ENCODE measurements around the gene CFAP97D2.
"Not testable (repeated sequence)": the region's sequence is repeated elsewhere in the genome, so short reads cannot be mapped to it uniquely, and the experiment has no call there.

CFAP97D2 gene

GRCh38 chr13:114185182-114185971, 6.3 kb downstream of the CFAP97D2 start:
- FAIRE-seq: no peak
- no peak for DNase-seq (ENCODE audit: insufficient read length, low spot score)
- TF ChIP-seq POLR2A (IDR thresholded peaks at IDR 0.05; ENCODE audit: low read depth, low read length): no peak

GRCh38 chr13:114194853-114195252, 15.8 kb downstream of the CFAP97D2 start:
- FAIRE-seq: no peak
- no peak for TF ChIP-seq POLR2A (IDR thresholded peaks at IDR 0.05; ENCODE audit: low read depth, low read length)
- no peak for DNase-seq (ENCODE audit: insufficient read length, low spot score)

GRCh38 chr13:114196629-114197028, 17.6 kb downstream of the CFAP97D2 start:
- FAIRE-seq (no peak), DNase-seq (ENCODE audit: insufficient read length, low spot score) (no peak)
- no peak for TF ChIP-seq POLR2A (IDR thresholded peaks at IDR 0.05; ENCODE audit: low read depth, low read length)

GRCh38 chr13:114198556-114198955, 19.5 kb downstream of the CFAP97D2 start:
- FAIRE-seq: no peak
- DNase-seq (ENCODE audit: insufficient read length, low spot score): no peak
- no peak for TF ChIP-seq POLR2A (IDR thresholded peaks at IDR 0.05; ENCODE audit: low read depth, low read length)

- not testable (repeated sequence) for DNase-seq (ENCODE audit: insufficient read length, low spot score); FAIRE-seq
Observed at GRCh38 chr13:114199526-114199925, 20.5 kb downstream of the CFAP97D2 start.

- TF ChIP-seq POLR2A (IDR thresholded peaks at IDR 0.05; ENCODE audit: low read depth, low read length): no peak
- FAIRE-seq: no peak
- no peak for DNase-seq (ENCODE audit: insufficient read length, low spot score)
Observed at GRCh38 chr13:114199954-114200353, 20.9 kb downstream of the CFAP97D2 start.

GRCh38 chr13:114200399-114200911, 21.4 kb downstream of the CFAP97D2 start:
- FAIRE-seq (no peak), DNase-seq (ENCODE audit: insufficient read length, low spot score) (no peak)
- no peak for TF ChIP-seq POLR2A (IDR thresholded peaks at IDR 0.05; ENCODE audit: low read depth, low read length)

GRCh38 chr13:114202581-114202980, 23.5 kb downstream of the CFAP97D2 start:
- FAIRE-seq: no peak
- no peak for TF ChIP-seq POLR2A (IDR thresholded peaks at IDR 0.05; ENCODE audit: low read depth, low read length)
- no peak for DNase-seq (ENCODE audit: insufficient read length, low spot score)

GRCh38 chr13:114203536-114203935, 24.5 kb downstream of the CFAP97D2 start:
- TF ChIP-seq POLR2A (IDR thresholded peaks at IDR 0.05; ENCODE audit: low read depth, low read length): no peak
- no peak for DNase-seq (ENCODE audit: insufficient read length, low spot score)
- no peak for FAIRE-seq

GRCh38 chr13:114204894-114205293, 25.8 kb downstream of the CFAP97D2 start:
- DNase-seq (ENCODE audit: insufficient read length, low spot score) (no peak), FAIRE-seq (no peak)
- no peak for TF ChIP-seq POLR2A (IDR thresholded peaks at IDR 0.05; ENCODE audit: low read depth, low read length)

- DNase-seq (ENCODE audit: insufficient read length, low spot score) (no peak), FAIRE-seq (no peak)
- no peak for TF ChIP-seq POLR2A (IDR thresholded peaks at IDR 0.05; ENCODE audit: low read depth, low read length)
Observed at GRCh38 chr13:114208134-114208533, 29.1 kb downstream of the CFAP97D2 start.

GRCh38 chr13:114211446-114212157, 32.5 kb downstream of the CFAP97D2 start:
- FAIRE-seq (no peak), DNase-seq (ENCODE audit: insufficient read length, low spot score) (no peak)
- no peak for TF ChIP-seq POLR2A (IDR thresholded peaks at IDR 0.05; ENCODE audit: low read depth, low read length)

GRCh38 chr13:114212158-114212495, 33.1 kb downstream of the CFAP97D2 start:
- no peak for TF ChIP-seq POLR2A (IDR thresholded peaks at IDR 0.05; ENCODE audit: low read depth, low read length)
- FAIRE-seq: peak; percentile 97
- DNase-seq (ENCODE audit: insufficient read length, low spot score): peak; percentile 44

- DNase-seq (ENCODE audit: insufficient read length, low spot score): no peak
- TF ChIP-seq POLR2A (IDR thresholded peaks at IDR 0.05; ENCODE audit: low read depth, low read length): no peak
- FAIRE-seq: peak; percentile 15
Observed at GRCh38 chr13:114213980-114214379, 34.9 kb downstream of the CFAP97D2 start.

GRCh38 chr13:114219392-114219791, 40.3 kb downstream of the CFAP97D2 start:
- no peak for DNase-seq (ENCODE audit: insufficient read length, low spot score)
- no peak for TF ChIP-seq POLR2A (IDR thresholded peaks at IDR 0.05; ENCODE audit: low read depth, low read length)
- no peak for FAIRE-seq

Data from H54 (cell line).